HEK293 (cell line): ENCODE data around the gene ZNF8.

Experiments used
- CTCF ChIA-PET: fragments of 350-600 bp; formaldehyde crosslinking; extraction: SDS; loops from one replicate; lab custom pipeline; 2021; ENCODE audit warnings: antibody characterized with exemption; lab: Yijun Ruan, JAX
- POLR2A ChIA-PET: fragments of 300-600 bp; formaldehyde crosslinking; extraction: SDS; loops from one replicate; lab custom pipeline; 2020; ENCODE audit warnings: antibody characterized with exemption, inconsistent platforms; lab: Yijun Ruan, JAX
- H3K27ac ChIP-seq: fragments of 200-500 bp; sonication (Bioruptor generic); 2 replicates; pipeline ENCODE4 v1.5.1; 2014; ENCODE audit warnings: low read depth, low read length, control low read depth, inconsistent platforms; ENCODE audit errors: extremely low read depth
- H3K36me3 ChIP-seq, 2 experiments: fragments of 200-500 bp in 1 of 2; sonication (Bioruptor generic) in 1 of 2; 1 replicate in 1 of 2; 2 replicates in 1 of 2; pipeline ENCODE4 v1.5.1; 2014 to 2017; ENCODE audit warnings: inconsistent platforms in 2 of 2, low read length in 2 of 2; ENCODE audit not compliant: control insufficient read depth in 2 of 2, insufficient read depth in 1 of 2
- H3K4me1 ChIP-seq: fragments of 200-500 bp; sonication (Bioruptor generic); 2 replicates; pipeline ENCODE4 v1.5.1; 2014; ENCODE audit warnings: mild to moderate bottlenecking, low read length, inconsistent platforms; ENCODE audit not compliant: control insufficient read depth, insufficient read depth
- H3K4me3 ChIP-seq: 2 replicates; pipeline ENCODE4 v1.5.1; 2011; ENCODE audit warnings: low read depth, mild to moderate bottlenecking, control low read depth, low read length, moderate library complexity
- H3K9me3 ChIP-seq: fragments of 200-500 bp; sonication (Bioruptor generic); 2 replicates; pipeline ENCODE4 v1.5.1; 2014; ENCODE audit warnings: low read depth, low read length, inconsistent platforms; ENCODE audit not compliant: control insufficient read depth, insufficient read depth
- BCL6B ChIP-seq: fragments of 450-650 bp; formaldehyde crosslinking; IDR thresholded peaks from 2 replicates; pipeline ENCODE4 v1.5.1; 2017; ENCODE audit warnings: missing biosample characterization, missing genetic modification characterization
- HOXA7 ChIP-seq: sonication (generic); formaldehyde crosslinking; IDR thresholded peaks from 2 replicates; pipeline ENCODE4 v1.8.1; 2022; ENCODE audit warnings: missing genetic modification reagents, borderline replicate concordance
- SETDB1 ChIP-seq: IDR thresholded peaks from one replicate; pipeline ENCODE4 v1.6.1; 2017; ENCODE audit warnings: mild to moderate bottlenecking, low read length, moderate library complexity, mixed read lengths; ENCODE audit not compliant: insufficient read length
- TRIM28 ChIP-seq: IDR thresholded peaks from 2 replicates; pipeline ENCODE4 v1.6.1; 2011; ENCODE audit warnings: low read length, control low read depth, borderline replicate concordance
- ZNF169 ChIP-seq: fragments of 450-650 bp; formaldehyde crosslinking; IDR thresholded peaks from 2 replicates; pipeline ENCODE4 v1.5.1; 2016; ENCODE audit warnings: missing biosample characterization, missing genetic modification characterization
- ZNF19 ChIP-seq: fragments of 450-650 bp; formaldehyde crosslinking; IDR thresholded peaks from 2 replicates; pipeline ENCODE4; 2016; ENCODE audit warnings: missing biosample characterization, missing genetic modification characterization, low read depth
- ZNF214 ChIP-seq: fragments of 450-650 bp; formaldehyde crosslinking; IDR thresholded peaks from 2 replicates; pipeline ENCODE4 v1.5.1; 2017; ENCODE audit warnings: missing biosample characterization, mild to moderate bottlenecking, missing genetic modification characterization, borderline replicate concordance
- ZNF239 ChIP-seq: fragments of 450-650 bp; formaldehyde crosslinking; IDR thresholded peaks from 2 replicates; pipeline ENCODE4 v1.5.1; 2016; ENCODE audit warnings: missing biosample characterization, missing genetic modification characterization
- ZNF274 ChIP-seq, 2 experiments: fragments of 200-500 bp in 1 of 2; fragments of 450-650 bp in 1 of 2; sonication (Bioruptor generic) in 1 of 2; formaldehyde crosslinking in 1 of 2; IDR thresholded peaks; 2 replicates each; pipeline versions ENCODE4 v1.5.1 to v1.6.1; 2014 to 2016; ENCODE audit warnings: borderline replicate concordance in 1 of 2, inconsistent platforms in 1 of 2, low read length in 1 of 2, missing biosample characterization in 1 of 2, missing genetic modification characterization in 1 of 2
- ZNF302 ChIP-seq: fragments of 450-650 bp; formaldehyde crosslinking; IDR thresholded peaks from 2 replicates; pipeline ENCODE4 v1.5.1; 2016; ENCODE audit warnings: missing biosample characterization, missing genetic modification characterization, low read depth
- ZNF473 ChIP-seq: fragments of 450-650 bp; formaldehyde crosslinking; IDR thresholded peaks from 2 replicates; pipeline ENCODE4 v1.5.1; 2017; ENCODE audit warnings: missing biosample characterization, missing genetic modification characterization
- ZNF514 ChIP-seq: fragments of 450-650 bp; formaldehyde crosslinking; IDR thresholded peaks from 2 replicates; pipeline ENCODE4 v1.5.1; 2016; ENCODE audit warnings: missing biosample characterization, missing genetic modification characterization
- ZNF623 ChIP-seq: fragments of 450-650 bp; formaldehyde crosslinking; IDR thresholded peaks from 2 replicates; pipeline ENCODE4 v1.5.1; 2016; ENCODE audit warnings: missing biosample characterization, missing genetic modification characterization
- ZNF626 ChIP-seq: fragments of 450-650 bp; sonication (Bioruptor Pico); formaldehyde crosslinking; IDR thresholded peaks from 2 replicates; pipeline ENCODE4 v1.5.1; 2018; ENCODE audit warnings: missing biosample characterization, missing genetic modification characterization, inconsistent platforms
- ZNF747 ChIP-seq: fragments of 450-650 bp; formaldehyde crosslinking; IDR thresholded peaks from 2 replicates; pipeline ENCODE4 v1.5.1; 2016; ENCODE audit warnings: missing biosample characterization, missing genetic modification characterization
- ZNF777 ChIP-seq: fragments of 450-650 bp; formaldehyde crosslinking; IDR thresholded peaks from 2 replicates; pipeline ENCODE4 v1.5.1; 2017; ENCODE audit warnings: missing biosample characterization, missing genetic modification characterization, borderline replicate concordance
- TF ChIP-seq, protein P1 (sequence below): fragments of 450-650 bp; formaldehyde crosslinking; IDR thresholded peaks from 2 replicates; pipeline ENCODE4 v1.5.1; 2016; ENCODE audit warnings: missing biosample characterization, missing genetic modification characterization
- TF ChIP-seq, protein P2 (sequence below): fragments of 450-650 bp; formaldehyde crosslinking; conservative IDR thresholded peaks from 2 replicates; pipeline ENCODE4 v1.5.1; 2016; ENCODE audit warnings: low read depth, missing biosample characterization, missing genetic modification characterization

ZNF8 gene

DNA sequence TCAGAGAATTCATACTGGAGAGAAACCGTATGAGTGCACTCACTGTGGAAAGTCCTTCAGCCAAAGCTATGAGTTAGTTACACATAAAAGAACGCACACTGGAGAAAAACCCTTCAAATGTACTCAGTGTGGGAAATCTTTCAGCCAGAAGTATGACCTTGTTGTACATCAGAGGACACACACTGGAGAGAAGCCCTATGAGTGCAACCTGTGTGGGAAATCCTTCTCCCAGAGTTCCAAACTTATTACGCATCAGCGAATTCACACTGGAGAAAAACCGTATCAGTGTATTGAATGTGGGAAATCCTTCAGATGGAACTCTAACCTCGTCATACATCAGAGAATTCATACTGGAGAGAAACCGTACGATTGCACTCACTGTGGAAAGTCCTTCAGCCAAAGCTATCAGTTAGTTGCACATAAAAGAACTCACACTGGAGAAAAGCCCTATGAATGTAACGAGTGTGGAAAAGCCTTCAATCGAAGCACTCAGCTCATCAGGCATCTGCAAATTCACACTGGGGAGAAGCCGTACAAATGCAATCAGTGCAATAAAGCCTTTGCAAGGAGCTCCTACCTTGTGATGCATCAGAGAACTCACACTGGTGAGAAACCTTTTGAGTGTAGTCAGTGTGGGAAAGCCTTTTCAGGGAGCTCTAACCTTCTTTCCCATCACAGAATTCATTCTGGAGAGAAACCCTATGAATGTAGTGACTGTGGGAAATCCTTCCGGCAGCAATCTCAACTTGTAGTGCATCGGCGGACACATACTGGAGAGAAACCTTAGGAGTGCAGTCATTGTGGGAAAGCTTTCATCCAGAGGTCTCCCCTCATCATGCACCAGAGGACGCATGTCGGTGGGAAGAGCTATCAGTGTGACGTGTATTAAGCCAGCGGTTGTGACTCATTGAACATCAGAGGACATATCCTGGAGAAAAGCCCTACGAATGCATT lies 16.5 kb upstream of the ZNF8 start:
- ChIA-PET POLR2A (interaction anchor here (0.5 to 1.5 kb wide), 5 partner anchors 11 to 292 kb away, joined by 3 to 6 read pairs (median 4); no protein-coding TSS in a partner anchor), CTCF (interaction anchor here (1.7 to 2.2 kb wide), 2 partner anchors 43 to 257 kb away, joined by 5 to 7 read pairs; partner anchors contain the start of gene ZBTB45)
- Histone ChIP-seq H3K4me1 (no peaks in the 10 kb centered on the region), H3K27ac (no peak overlapping the region), H3K36me3 (peaks cover 3 to 60% of the 10 kb centered on the region in 2 experiments; a peak in 2 of 3 replicates), H3K4me3 (no peak overlapping the region), H3K9me3 (no peaks in the 10 kb centered on the region)
- peak; percentile 100 for TF ChIP-seq SETDB1
- no peak for TF ChIP-seq ZNF623 (tag by site-specific recombination)
- TF ChIP-seq ZNF302 (tag by site-specific recombination): no peak
- no peak for TF ChIP-seq ZNF747 (tag by site-specific recombination)
- TF ChIP-seq TRIM28: peak; percentile 93; the same call in 1 of the 2 replicates
- TF ChIP-seq, protein P1, sequence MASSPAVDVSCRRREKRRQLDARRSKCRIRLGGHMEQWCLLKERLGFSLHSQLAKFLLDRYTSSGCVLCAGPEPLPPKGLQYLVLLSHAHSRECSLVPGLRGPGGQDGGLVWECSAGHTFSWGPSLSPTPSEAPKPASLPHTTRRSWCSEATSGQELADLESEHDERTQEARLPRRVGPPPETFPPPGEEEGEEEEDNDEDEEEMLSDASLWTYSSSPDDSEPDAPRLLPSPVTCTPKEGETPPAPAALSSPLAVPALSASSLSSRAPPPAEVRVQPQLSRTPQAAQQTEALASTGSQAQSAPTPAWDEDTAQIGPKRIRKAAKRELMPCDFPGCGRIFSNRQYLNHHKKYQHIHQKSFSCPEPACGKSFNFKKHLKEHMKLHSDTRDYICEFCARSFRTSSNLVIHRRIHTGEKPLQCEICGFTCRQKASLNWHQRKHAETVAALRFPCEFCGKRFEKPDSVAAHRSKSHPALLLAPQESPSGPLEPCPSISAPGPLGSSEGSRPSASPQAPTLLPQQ (tag by site-specific recombination): no peak
- 0 out of 2 replicates have a peak, but pooled peaks have one; percentile 7 for TF ChIP-seq ZNF169
- no peak for TF ChIP-seq HOXA7 (CRISPR knock-in tag)
- TF ChIP-seq ZNF626: 0 out of 2 replicates have a peak, but pooled peaks have one; percentile 5
- no peak; the same call in 1 of the 2 replicates for TF ChIP-seq ZNF274 (IDR thresholded peaks at IDR 0.05; ENCODE audit: low read length)
- TF ChIP-seq ZNF274 (tag by site-specific recombination; IDR thresholded peaks at IDR 0.05; ENCODE audit: borderline replicate concordance): peak; percentile 97
- TF ChIP-seq, protein P2, sequence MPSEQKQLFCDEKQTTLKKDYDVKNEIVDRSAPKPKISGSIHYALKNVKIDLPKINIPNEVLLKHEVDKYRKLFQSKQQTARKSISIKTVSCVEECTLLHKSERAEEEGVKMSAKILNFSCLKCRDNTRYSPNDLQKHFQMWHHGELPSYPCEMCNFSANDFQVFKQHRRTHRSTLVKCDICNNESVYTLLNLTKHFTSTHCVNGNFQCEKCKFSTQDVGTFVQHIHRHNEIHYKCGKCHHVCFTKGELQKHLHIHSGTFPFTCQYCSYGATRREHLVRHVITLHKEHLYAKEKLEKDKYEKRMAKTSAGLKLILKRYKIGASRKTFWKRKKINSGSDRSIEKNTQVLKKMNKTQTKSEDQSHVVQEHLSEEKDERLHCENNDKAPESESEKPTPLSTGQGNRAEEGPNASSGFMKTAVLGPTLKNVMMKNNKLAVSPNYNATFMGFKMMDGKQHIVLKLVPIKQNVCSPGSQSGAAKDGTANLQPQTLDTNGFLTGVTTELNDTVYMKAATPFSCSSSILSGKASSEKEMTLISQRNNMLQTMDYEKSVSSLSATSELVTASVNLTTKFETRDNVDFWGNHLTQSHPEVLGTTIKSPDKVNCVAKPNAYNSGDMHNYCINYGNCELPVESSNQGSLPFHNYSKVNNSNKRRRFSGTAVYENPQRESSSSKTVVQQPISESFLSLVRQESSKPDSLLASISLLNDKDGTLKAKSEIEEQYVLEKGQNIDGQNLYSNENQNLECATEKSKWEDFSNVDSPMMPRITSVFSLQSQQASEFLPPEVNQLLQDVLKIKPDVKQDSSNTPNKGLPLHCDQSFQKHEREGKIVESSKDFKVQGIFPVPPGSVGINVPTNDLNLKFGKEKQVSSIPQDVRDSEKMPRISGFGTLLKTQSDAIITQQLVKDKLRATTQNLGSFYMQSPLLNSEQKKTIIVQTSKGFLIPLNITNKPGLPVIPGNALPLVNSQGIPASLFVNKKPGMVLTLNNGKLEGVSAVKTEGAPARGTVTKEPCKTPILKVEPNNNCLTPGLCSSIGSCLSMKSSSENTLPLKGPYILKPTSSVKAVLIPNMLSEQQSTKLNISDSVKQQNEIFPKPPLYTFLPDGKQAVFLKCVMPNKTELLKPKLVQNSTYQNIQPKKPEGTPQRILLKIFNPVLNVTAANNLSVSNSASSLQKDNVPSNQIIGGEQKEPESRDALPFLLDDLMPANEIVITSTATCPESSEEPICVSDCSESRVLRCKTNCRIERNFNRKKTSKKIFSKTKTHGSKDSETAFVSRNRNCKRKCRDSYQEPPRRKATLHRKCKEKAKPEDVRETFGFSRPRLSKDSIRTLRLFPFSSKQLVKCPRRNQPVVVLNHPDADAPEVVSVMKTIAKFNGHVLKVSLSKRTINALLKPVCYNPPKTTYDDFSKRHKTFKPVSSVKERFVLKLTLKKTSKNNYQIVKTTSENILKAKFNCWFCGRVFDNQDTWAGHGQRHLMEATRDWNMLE (tag by site-specific recombination): 0 out of 2 replicates have a peak, but pooled peaks have one; percentile 27
- TF ChIP-seq ZNF239 (tag by site-specific recombination): 0 out of 2 replicates have a peak, but pooled peaks have one; percentile 48
- TF ChIP-seq ZNF514 (tag by site-specific recombination): no peak
- TF ChIP-seq ZNF214 (tag by site-specific recombination): no peak
- no peak for TF ChIP-seq ZNF473 (tag by site-specific recombination)

DNA sequence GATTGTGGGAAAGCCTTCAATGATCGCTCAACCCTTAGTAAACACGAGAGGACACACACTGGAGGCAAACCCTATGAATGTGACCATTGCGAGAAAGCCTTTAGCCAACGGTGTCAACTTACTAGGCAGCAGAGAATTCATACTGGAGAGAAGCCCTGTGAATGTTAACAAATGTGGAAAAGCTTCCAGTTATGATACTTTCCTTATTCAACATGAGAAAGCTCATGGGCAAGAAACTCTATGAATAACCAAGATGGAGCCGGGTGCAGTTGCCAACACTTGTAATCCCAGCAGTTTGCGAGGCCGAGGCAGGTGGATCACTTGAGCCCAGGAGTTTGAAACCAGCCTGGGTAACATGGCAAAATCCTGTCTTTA lies 15.8 kb upstream of the ZNF8 start:
- Histone ChIP-seq H3K4me1 (no peaks in the 10 kb centered on the region), H3K9me3 (no peaks in the 10 kb centered on the region), H3K27ac (no peak overlapping the region), H3K36me3 (peaks cover 3 to 54% of the 10 kb centered on the region in 2 experiments; a peak in 2 of 3 replicates), H3K4me3 (no peak overlapping the region)
- CTCF ChIA-PET: interaction anchor here (0.6 kb wide), 1 partner anchor 50 kb away, joined by 3 read pairs; no protein-coding TSS in a partner anchor
- POLR2A ChIA-PET: interaction anchor here (0.5 to 1.5 kb wide), 2 partner anchors 12 to 15 kb away, joined by 3 to 4 read pairs; no protein-coding TSS in a partner anchor
- 0 out of 2 replicates have a peak, but pooled peaks have one; percentile 29 for TF ChIP-seq ZNF777 (tag by site-specific recombination)
- peak; percentile 55; the same call in 1 of the 2 replicates for TF ChIP-seq ZNF274 (IDR thresholded peaks at IDR 0.05; ENCODE audit: low read length)
- TF ChIP-seq ZNF274 (tag by site-specific recombination; IDR thresholded peaks at IDR 0.05; ENCODE audit: borderline replicate concordance): peak; percentile 79; the same call in 1 of the 2 replicates
- TF ChIP-seq BCL6B (tag by site-specific recombination): no peak
- no peak for TF ChIP-seq ZNF19 (tag by site-specific recombination)
